ENCODE measurements around the gene MTMR12. TPM values are rescaled to one million over a fixed set of nuclear protein-coding genes. Genes with fewer than 3 reads are reported as not detected.
"Not testable (repeated sequence)": the region's sequence is repeated elsewhere in the genome, so short reads cannot be mapped to it uniquely, and the experiment has no call there.

Gene MTMR12
- total and polyA plus RNA-seq, 3 donors from 2014 or later, result 53.6 to 64.0 (median 59.2) TPM

- H3K4me1 ChIP-seq; H3K27me3 ChIP-seq; intact Hi-C loops (cut with DNase I; ENCODE audit: low total_unique reads); H3K9me3 ChIP-seq; H3K27ac ChIP-seq; H3K36me3 ChIP-seq (ENCODE audit: low read depth, missing control alignments); DNase-seq; H3K4me3 ChIP-seq: not testable (repeated sequence)
- 70 to 71% methylated on average over 3 of the region's 3 CpGs for WGBS, 2 donors
Measured at GRCh38 chr5:32287525-32287924, 25.2 kb downstream of the MTMR12 start.

GRCh38 chr5:32285510-32286138 lies 27.1 kb downstream of the MTMR12 start:
- WGBS, 2 donors, result 87 to 91% methylated on average over 5 of the region's 5 CpGs
- H3K9me3 ChIP-seq, result no peaks in the 10 kb centered on the region
- no peaks in the 10 kb centered on the region for H3K27me3 ChIP-seq
- H3K27ac ChIP-seq, result no peak overlapping the region
- intact Hi-C loops (cut with DNase I; ENCODE audit: low total_unique reads), result no loop called here
- TF ChIP-seq POLR2A (IDR thresholded peaks at IDR 0.05), result no peak
- no peaks in the 10 kb centered on the region for H3K36me3 ChIP-seq (ENCODE audit: low read depth, missing control alignments)
- DNase-seq, result no peak
- no peak overlapping the region for H3K4me3 ChIP-seq
- H3K4me1 ChIP-seq, result peaks cover 4% of the 10 kb centered on the region

DNA sequence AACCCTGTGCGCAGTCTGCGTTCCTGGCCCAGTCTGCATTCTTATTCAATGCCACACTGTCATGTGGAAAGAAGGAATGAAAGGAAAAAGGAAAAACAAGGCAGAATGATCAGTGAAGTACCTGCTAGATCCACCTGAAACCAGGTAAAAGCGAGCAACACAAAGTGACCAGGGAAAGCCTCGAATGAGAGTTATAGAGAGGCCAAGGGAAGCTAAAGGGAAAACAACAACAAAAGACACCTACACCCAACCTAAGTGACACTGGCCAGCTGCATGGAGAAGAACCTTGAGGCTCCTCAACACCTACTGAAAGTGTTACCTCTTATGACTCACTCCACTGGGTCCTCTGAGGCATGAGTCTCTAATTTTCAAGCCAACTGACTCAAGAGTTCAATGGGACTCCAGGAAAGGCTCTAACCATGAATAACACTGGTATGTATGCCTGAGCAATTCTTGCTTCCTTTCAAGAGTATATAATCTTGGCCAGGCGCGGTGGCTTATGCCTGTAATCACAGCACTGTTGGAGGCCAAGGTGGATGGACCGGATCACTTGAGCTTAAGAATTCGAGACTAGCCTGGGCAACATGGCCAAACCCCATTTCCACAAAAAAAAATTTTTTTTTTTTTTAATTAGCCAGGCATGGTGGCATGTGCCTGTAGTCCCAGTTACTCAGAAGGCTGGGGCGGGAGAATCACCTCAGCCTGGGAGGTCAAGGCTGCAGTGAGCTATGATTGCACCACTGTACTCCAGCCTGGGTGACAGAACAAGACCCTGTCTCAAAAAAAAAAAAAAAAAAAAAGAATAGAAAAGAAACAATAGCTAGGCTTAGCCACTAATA lies 29.0 kb downstream of the MTMR12 start:
- Histone ChIP-seq H3K4me3 (no peak overlapping the region), H3K27me3 (no peaks in the 10 kb centered on the region), H3K9me3 (no peaks in the 10 kb centered on the region), H3K36me3 (ENCODE audit: low read depth, missing control alignments) (no peaks in the 10 kb centered on the region), H3K4me1 (peaks cover 4% of the 10 kb centered on the region), H3K27ac (no peak overlapping the region)
- intact Hi-C loops (cut with DNase I; ENCODE audit: low total_unique reads), result no loop called here
- WGBS, 2 donors, result 91 to 94% methylated on average over 9 of the region's 9 CpGs
- no peak for DNase-seq
- no peak for TF ChIP-seq CTCF (IDR thresholded peaks at IDR 0.05)
- no peak for TF ChIP-seq POLR2A (IDR thresholded peaks at IDR 0.05)

GRCh38 chr5:32283061-32283460 lies 29.7 kb downstream of the MTMR12 start:
- H3K36me3 ChIP-seq (ENCODE audit: low read depth, missing control alignments), result no peaks in the 10 kb centered on the region
- H3K9me3 ChIP-seq, result no peaks in the 10 kb centered on the region
- WGBS, 2 donors, result 68 to 82% methylated on average over 1 of the region's 1 CpG
- H3K4me3 ChIP-seq, result no peak overlapping the region
- no peaks in the 10 kb centered on the region for H3K27me3 ChIP-seq
- intact Hi-C loops (cut with DNase I; ENCODE audit: low total_unique reads), result no loop called here
- H3K27ac ChIP-seq, result no peak overlapping the region
- TF ChIP-seq CTCF (IDR thresholded peaks at IDR 0.05) (no peak), POLR2A (IDR thresholded peaks at IDR 0.05) (no peak)
- peaks cover 10% of the 10 kb centered on the region for H3K4me1 ChIP-seq
- DNase-seq, result no peak

GRCh38 chr5:32282633-32283032 lies 30.1 kb downstream of the MTMR12 start:
- no peaks in the 10 kb centered on the region for H3K27me3 ChIP-seq
- no peaks in the 10 kb centered on the region for H3K9me3 ChIP-seq
- H3K4me3 ChIP-seq, result no peak overlapping the region
- no peaks in the 10 kb centered on the region for H3K36me3 ChIP-seq (ENCODE audit: low read depth, missing control alignments)
- 92 to 95% methylated on average over 6 of the region's 6 CpGs for WGBS, 2 donors
- TF ChIP-seq CTCF (IDR thresholded peaks at IDR 0.05), result no peak
- TF ChIP-seq POLR2A (IDR thresholded peaks at IDR 0.05), result no peak
- no peak for DNase-seq
- peaks cover 9% of the 10 kb centered on the region for H3K4me1 ChIP-seq
- intact Hi-C loops (cut with DNase I; ENCODE audit: low total_unique reads), result no loop called here
- H3K27ac ChIP-seq, result no peak overlapping the region

GRCh38 chr5:32281378-32282133 lies 31.2 kb downstream of the MTMR12 start:
- H3K27me3 ChIP-seq; H3K27ac ChIP-seq; H3K36me3 ChIP-seq (ENCODE audit: low read depth, missing control alignments); H3K4me1 ChIP-seq; H3K9me3 ChIP-seq; DNase-seq; intact Hi-C loops (cut with DNase I; ENCODE audit: low total_unique reads); H3K4me3 ChIP-seq: not testable (repeated sequence)
- 92% methylated on average over 11 of the region's 11 CpGs for WGBS, 2 donors
